Measurements from ENCODE around the gene HIRA. TPM values are rescaled to one million over a fixed set of nuclear protein-coding genes. Genes with fewer than 3 reads are reported as not detected.

Gene HIRA
- total RNA-seq, 1 experiment from 2014 or later: 50.6 TPM

GRCh38 chr22:19412923-19413322 is 18.6 kb downstream of the HIRA start:
- BruUV-seq (replicated peaks): no TSS peak
- intact Hi-C loops (cut with micrococcal nuclease; ENCODE audit: unreplicated experiment): no loop called here
- DNase-seq (ENCODE audit: low spot score): no peak
- Histone ChIP-seq H3K36me3 (ENCODE audit: insufficient read depth, low read length, poor library complexity, severe bottlenecking) (no peaks in the 10 kb centered on the region), H3K9me3 (ENCODE audit: low read depth, low read length, poor library complexity, severe bottlenecking) (no peaks in the 10 kb centered on the region), H3K27me3 (replicated peaks; ENCODE audit: insufficient read depth, low read depth, low read length, poor library complexity) (no peaks in the 10 kb centered on the region), H3K27ac (ENCODE audit: low read depth, low read length, poor library complexity, severe bottlenecking) (no peak overlapping the region), H3K4me3 (ENCODE audit: low read depth, low read length, poor library complexity, severe bottlenecking) (no peak overlapping the region), H3K4me1 (ENCODE audit: insufficient read depth, low read length, poor library complexity, severe bottlenecking) (no peaks in the 10 kb centered on the region)
- POLR2A ChIA-PET (ENCODE audit: low non-redundant PET): no interaction called here
- no peak for TF ChIP-seq CTCF (conservative IDR thresholded peaks at IDR 0.05; ENCODE audit: low read depth, low read length)
- TF ChIP-seq EZH2 (IDR thresholded peaks at IDR 0.05; ENCODE audit: borderline replicate concordance, low read depth, low read length, poor library complexity, severe bottlenecking): no peak
- CTCF ChIA-PET: no interaction called here

GRCh38 chr22:19412478-19412877 is 19.1 kb downstream of the HIRA start:
- H3K36me3 ChIP-seq (ENCODE audit: insufficient read depth, low read length, poor library complexity, severe bottlenecking): no peaks in the 10 kb centered on the region
- POLR2A ChIA-PET (ENCODE audit: low non-redundant PET): no interaction called here
- CTCF ChIA-PET: no interaction called here
- intact Hi-C loops (cut with micrococcal nuclease; ENCODE audit: unreplicated experiment): no loop called here
- no peaks in the 10 kb centered on the region for H3K9me3 ChIP-seq (ENCODE audit: low read depth, low read length, poor library complexity, severe bottlenecking)
- no peak overlapping the region for H3K4me3 ChIP-seq (ENCODE audit: low read depth, low read length, poor library complexity, severe bottlenecking)
- H3K4me1 ChIP-seq (ENCODE audit: insufficient read depth, low read length, poor library complexity, severe bottlenecking): no peaks in the 10 kb centered on the region
- no TSS peak for BruUV-seq (replicated peaks)
- H3K27me3 ChIP-seq (replicated peaks; ENCODE audit: insufficient read depth, low read depth, low read length, poor library complexity): no peaks in the 10 kb centered on the region
- no peak overlapping the region for H3K27ac ChIP-seq (ENCODE audit: low read depth, low read length, poor library complexity, severe bottlenecking)
- DNase-seq (ENCODE audit: low spot score): no peak
- TF ChIP-seq CTCF (conservative IDR thresholded peaks at IDR 0.05; ENCODE audit: low read depth, low read length) (no peak), EZH2 (IDR thresholded peaks at IDR 0.05; ENCODE audit: borderline replicate concordance, low read depth, low read length, poor library complexity, severe bottlenecking) (no peak)

GRCh38 chr22:19411690-19412045 is 19.9 kb downstream of the HIRA start:
- no peak overlapping the region for H3K4me3 ChIP-seq (ENCODE audit: low read depth, low read length, poor library complexity, severe bottlenecking)
- DNase-seq (ENCODE audit: low spot score): no peak
- BruUV-seq (replicated peaks): no TSS peak
- no peaks in the 10 kb centered on the region for H3K27me3 ChIP-seq (replicated peaks; ENCODE audit: insufficient read depth, low read depth, low read length, poor library complexity)
- intact Hi-C loops (cut with micrococcal nuclease; ENCODE audit: unreplicated experiment): no loop called here
- no peaks in the 10 kb centered on the region for H3K4me1 ChIP-seq (ENCODE audit: insufficient read depth, low read length, poor library complexity, severe bottlenecking)
- H3K27ac ChIP-seq (ENCODE audit: low read depth, low read length, poor library complexity, severe bottlenecking): no peak overlapping the region
- POLR2A ChIA-PET (ENCODE audit: low non-redundant PET): no interaction called here
- no peaks in the 10 kb centered on the region for H3K9me3 ChIP-seq (ENCODE audit: low read depth, low read length, poor library complexity, severe bottlenecking)
- CTCF ChIA-PET: no interaction called here
- peaks cover 4% of the 10 kb centered on the region for H3K36me3 ChIP-seq (ENCODE audit: insufficient read depth, low read length, poor library complexity, severe bottlenecking)
- TF ChIP-seq CTCF (conservative IDR thresholded peaks at IDR 0.05; ENCODE audit: low read depth, low read length): no peak
- TF ChIP-seq EZH2 (IDR thresholded peaks at IDR 0.05; ENCODE audit: borderline replicate concordance, low read depth, low read length, poor library complexity, severe bottlenecking): no peak
